HCT116 (cell line): ENCODE data around the gene PARP14. TPM values are rescaled to one million over a fixed set of nuclear protein-coding genes. Genes with fewer than 3 reads are reported as not detected.

Experiments
- ATAC-seq: fragments of 200-7000 bp; cut with Tn5 transposase; 2 replicates; pipeline ENCODE4 v1.9.1; 2020; ENCODE audit warnings: mild to moderate bottlenecking, moderate library complexity
- BruUV-seq: library from RNA; stranded (reverse); fragments of 400-500 nt; replicated peaks from 2 replicates; lab custom pipeline; 2021; lab: Mats Ljungman, UMichigan
- CTCF ChIA-PET: fragments of 300-600 bp; sonication (Branson Sonifier 250); formaldehyde crosslinking; loops from one replicate; lab custom pipeline; 2021; ENCODE audit warnings: antibody characterized with exemption; lab: Charles Lee
- POLR2A ChIA-PET: fragments of 300-600, 350-600 bp; sonication (Branson Sonifier 250); formaldehyde crosslinking; loops from one replicate; lab custom pipeline; 2021; ENCODE audit warnings: antibody characterized with exemption; lab: Charles Lee
- RAD21 ChIA-PET, 2 experiments: fragments of 300-600 bp; sonication (Branson Sonifier 250); formaldehyde crosslinking; loops; one replicate each; lab custom pipeline; 2023; ENCODE audit warnings: low total read pairs in 2 of 2; ENCODE audit not compliant: uncharacterized antibody in 2 of 2, unreplicated experiment in 2 of 2, low non-redundant PET in 1 of 2; lab: Charles Lee
- DNase-seq: peaks from one replicate; pipeline ENCODE4 v3.0.0-alpha.2; 2010; ENCODE audit warnings: low read depth, low spot score
- H2AFZ ChIP-seq: fragments of 200-600 bp; shearing (Covaris generic), sonication (generic); 2 replicates; pipeline ENCODE4 v1.6.1; 2017; ENCODE audit warnings: low read depth, mixed run types, mixed read lengths, antibody characterized with exemption, low read length; ENCODE audit not compliant: poor library complexity, severe bottlenecking
- H3K27ac ChIP-seq: 2 replicates; pipeline ENCODE4 v1.5.1; 2012; ENCODE audit warnings: low read depth, low read length
- H3K27me3 ChIP-seq: fragments of 200-600 bp; sonication (generic); 2 replicates; pipeline ENCODE4 v1.6.1; 2016; ENCODE audit warnings: mixed run types, low read length, mixed read lengths; ENCODE audit not compliant: insufficient read depth
- H3K36me3 ChIP-seq, 2 experiments: fragments of 200-500 bp in 1 of 2; fragments of 200-600 bp in 1 of 2; sonication (Bioruptor generic) in 1 of 2; sonication (generic) in 1 of 2; 2 replicates each; pipeline versions ENCODE4 v1.5.1 to v1.6.1; 2014 to 2016; ENCODE audit warnings: low read length in 2 of 2, inconsistent platforms in 1 of 2, mixed read lengths in 1 of 2, mixed run types in 1 of 2; ENCODE audit not compliant: insufficient read depth in 2 of 2, control insufficient read depth in 1 of 2
- H3K4me1 ChIP-seq, 2 experiments: fragments of 200-600 bp in 1 of 2; sonication (generic) in 1 of 2; 2 replicates each; pipeline versions ENCODE4 v1.5.1 to v1.6.1; 2012 to 2017; ENCODE audit warnings: low read length in 2 of 2, inconsistent platforms in 1 of 2, mild to moderate bottlenecking in 1 of 2, mixed read lengths in 1 of 2, mixed run types in 1 of 2, moderate library complexity in 1 of 2; ENCODE audit not compliant: insufficient read depth in 2 of 2, control insufficient read depth in 1 of 2
- H3K4me2 ChIP-seq: fragments of 200-600 bp; sonication (generic); 2 replicates; pipeline ENCODE4 v1.6.1; 2017; ENCODE audit warnings: mixed run types, low read length, mixed read lengths
- H3K4me3 ChIP-seq, 2 experiments: fragments of 200-600 bp in 1 of 2; sonication (generic) in 1 of 2; replicated peaks in 1 of 2; 2 replicates each; pipeline ENCODE4 v1.5.1; 2011 to 2016; ENCODE audit warnings: low read length in 2 of 2, control low read depth in 1 of 2, low read depth in 1 of 2, mild to moderate bottlenecking in 1 of 2, mixed read lengths in 1 of 2, mixed run types in 1 of 2
- H3K79me2 ChIP-seq: fragments of 200-600 bp; sonication (generic); 2 replicates; pipeline ENCODE4 v1.6.1; 2017; ENCODE audit warnings: mild to moderate bottlenecking, mixed run types, low read length, moderate library complexity, mixed read lengths; ENCODE audit not compliant: insufficient read depth
- H3K9ac ChIP-seq: fragments of 200-600 bp; sonication (generic); 2 replicates; pipeline ENCODE4 v1.6.1; 2016; ENCODE audit warnings: low read length, mixed read lengths
- H3K9me2 ChIP-seq: fragments of 200-600 bp; sonication (generic), shearing (Covaris generic); 2 replicates; pipeline ENCODE4 v1.6.1; 2017; ENCODE audit warnings: mixed run types, mild to moderate bottlenecking, moderate library complexity; ENCODE audit not compliant: insufficient read depth
- H3K9me3 ChIP-seq, 2 experiments: fragments of 200-500 bp in 1 of 2; fragments of 200-600 bp in 1 of 2; sonication (Bioruptor generic) in 1 of 2; sonication (generic) in 1 of 2; 2 replicates each; pipeline ENCODE4 v1.6.1; 2014 to 2017; ENCODE audit warnings: low read length in 2 of 2, mixed read lengths in 2 of 2, inconsistent platforms in 1 of 2, low read depth in 1 of 2, mild to moderate bottlenecking in 1 of 2, mixed run types in 1 of 2, moderate library complexity in 1 of 2; ENCODE audit not compliant: control insufficient read depth in 1 of 2, insufficient read depth in 1 of 2
- H4K20me1 ChIP-seq: fragments of 200-600 bp; sonication (generic), shearing (Covaris generic); 2 replicates; pipeline ENCODE4 v1.6.1; 2017; ENCODE audit warnings: mixed run types, mild to moderate bottlenecking, moderate library complexity; ENCODE audit not compliant: insufficient read depth
- CEBPB ChIP-seq: IDR thresholded peaks from 2 replicates; pipeline ENCODE4 v1.6.1; 2012; ENCODE audit warnings: low read depth
- CTCF ChIP-seq, 3 experiments: fragments of 200-600 bp in 1 of 3; sonication (generic) in 1 of 3; IDR thresholded peaks in 2 of 3; conservative IDR thresholded peaks in 1 of 3; 2 replicates each; pipeline ENCODE4 v1.5.1; 2012 to 2017; ENCODE audit warnings: low read depth in 2 of 3, low read length in 2 of 3, antibody characterized with exemption in 1 of 3, borderline replicate concordance in 1 of 3, control low read depth in 1 of 3, mild to moderate bottlenecking in 1 of 3, mixed read lengths in 1 of 3, mixed run types in 1 of 3, moderate library complexity in 1 of 3; ENCODE audit not compliant: insufficient read depth in 1 of 3
- EGR1 ChIP-seq: IDR thresholded peaks from 2 replicates; pipeline ENCODE4 v1.6.1; 2012; ENCODE audit warnings: low read depth
- ELF1 ChIP-seq: IDR thresholded peaks from 2 replicates; pipeline ENCODE4 v1.6.1; 2012; ENCODE audit warnings: low read depth, borderline replicate concordance
- EZH2 ChIP-seq: fragments of 200-600 bp; sonication (generic); IDR thresholded peaks from 2 replicates; pipeline ENCODE4 v1.6.1; 2017; ENCODE audit warnings: antibody characterized with exemption, mixed run types
- FOSL1 ChIP-seq: IDR thresholded peaks from 2 replicates; pipeline ENCODE4 v1.6.1; 2012; ENCODE audit warnings: low read depth
- JUND ChIP-seq: IDR thresholded peaks from 2 replicates; pipeline ENCODE4 v1.6.1; 2012
- MAX ChIP-seq: IDR thresholded peaks from 2 replicates; pipeline ENCODE4 v1.6.1; 2012
- POLR2A ChIP-seq: IDR thresholded peaks from 2 replicates; pipeline ENCODE4 v1.7.0; 2011; ENCODE audit warnings: borderline replicate concordance; ENCODE audit not compliant: insufficient read depth, insufficient read length; ENCODE audit errors: extremely low read depth
- POLR2AphosphoS5 ChIP-seq: IDR thresholded peaks from 2 replicates; pipeline ENCODE4 v1.6.1; 2011; ENCODE audit warnings: mild to moderate bottlenecking, low read depth, low read length, moderate library complexity
- RAD21 ChIP-seq: IDR thresholded peaks from 2 replicates; pipeline ENCODE4 v1.6.1; 2012; ENCODE audit warnings: low read depth, mild to moderate bottlenecking
- SIN3A ChIP-seq: IDR thresholded peaks from 2 replicates; pipeline ENCODE4 v1.6.1; 2012; ENCODE audit warnings: low read depth
- SP1 ChIP-seq: IDR thresholded peaks from 2 replicates; pipeline ENCODE4 v1.6.1; 2012; ENCODE audit warnings: low read depth
- SRF ChIP-seq: IDR thresholded peaks from 2 replicates; pipeline ENCODE4 v1.6.1; 2012; ENCODE audit warnings: low read depth
- TCF7L2 ChIP-seq: IDR thresholded peaks from 2 replicates; pipeline ENCODE4 v1.7.0; 2011; ENCODE audit warnings: borderline replicate concordance, inconsistent platforms; ENCODE audit not compliant: insufficient read depth, insufficient read length; ENCODE audit errors: extremely low read depth
- YY1 ChIP-seq: IDR thresholded peaks from 2 replicates; pipeline ENCODE4 v1.6.1; 2011; ENCODE audit warnings: low read length, low read depth, moderate library complexity, mild to moderate bottlenecking; ENCODE audit not compliant: insufficient replicate concordance; ENCODE audit errors: extremely low read depth
- ZFX ChIP-seq: fragments of 450-650 bp; IDR thresholded peaks from 2 replicates; pipeline ENCODE4 v1.6.1; 2017
- ZNF274 ChIP-seq: fragments of 200-500 bp; sonication (Bioruptor generic); IDR thresholded peaks from 2 replicates; pipeline ENCODE4 v1.6.1; 2014; ENCODE audit warnings: mild to moderate bottlenecking, low read depth, low read length, inconsistent platforms
- intact Hi-C: fragments of 100-400 bp; cut with micrococcal nuclease; formaldehyde crosslinking; loops from 2 replicates; pipeline ENCODE4 v1.10.0; 2022
- total RNA-seq: library from RNA; stranded (reverse); gene quantifications from one replicate; pipeline ENCODE4 v1.2.1, GENCODE V29; 2021; ENCODE audit not compliant: unreplicated experiment
- TF ChIP-seq, protein P1 (sequence below): IDR thresholded peaks from 2 replicates; pipeline ENCODE4 v1.6.1; 2011; ENCODE audit warnings: mild to moderate bottlenecking, low read length, moderate library complexity; ENCODE audit not compliant: insufficient replicate concordance; ENCODE audit errors: extremely low read depth
- TF ChIP-seq, protein P2 (sequence below): IDR thresholded peaks from 2 replicates; pipeline ENCODE4 v1.6.1; 2012; ENCODE audit warnings: low read depth

Gene PARP14
- total RNA-seq, 1 experiment from 2014 or later: 12.2 TPM

- H3K27me3 ChIP-seq: no peaks in the 10 kb centered on the region
- H3K79me2 ChIP-seq: no peaks in the 10 kb centered on the region
- no peak overlapping the region for H3K4me3 ChIP-seq
- H4K20me1 ChIP-seq: no peaks in the 10 kb centered on the region
- no peak overlapping the region for H2AFZ ChIP-seq
- no peak overlapping the region for H3K9ac ChIP-seq
- intact Hi-C loops: no loop called here
- no peaks in the 10 kb centered on the region for H3K9me2 ChIP-seq
- no peaks in the 10 kb centered on the region for H3K4me1 ChIP-seq
- no TSS peak for BruUV-seq
- ChIA-PET POLR2A (no interaction called here), RAD21 (no interaction called here), CTCF (no interaction called here)
- TF ChIP-seq ZFX (no peak), ELF1 (no peak), MAX (no peak), ZNF274 (no peak), CEBPB (no peak), EZH2 (no peak), SIN3A (no peak), FOSL1 (no peak), SP1 (no peak), JUND (no peak), CTCF (IDR thresholded peaks at IDR 0.05 in 2 of 3, conservative IDR thresholded peaks at IDR 0.05 in 1 of 3; ENCODE audit: borderline replicate concordance in 1 of 3, insufficient read depth in 1 of 3, low read depth in 2 of 3, low read length in 2 of 3) (no peak), EGR1 (no peak), POLR2AphosphoS5 (no peak), RAD21 (no peak), TCF7L2 (no peak), YY1 (no peak), POLR2A (no peak), SRF (no peak)
- TF ChIP-seq, protein P1, sequence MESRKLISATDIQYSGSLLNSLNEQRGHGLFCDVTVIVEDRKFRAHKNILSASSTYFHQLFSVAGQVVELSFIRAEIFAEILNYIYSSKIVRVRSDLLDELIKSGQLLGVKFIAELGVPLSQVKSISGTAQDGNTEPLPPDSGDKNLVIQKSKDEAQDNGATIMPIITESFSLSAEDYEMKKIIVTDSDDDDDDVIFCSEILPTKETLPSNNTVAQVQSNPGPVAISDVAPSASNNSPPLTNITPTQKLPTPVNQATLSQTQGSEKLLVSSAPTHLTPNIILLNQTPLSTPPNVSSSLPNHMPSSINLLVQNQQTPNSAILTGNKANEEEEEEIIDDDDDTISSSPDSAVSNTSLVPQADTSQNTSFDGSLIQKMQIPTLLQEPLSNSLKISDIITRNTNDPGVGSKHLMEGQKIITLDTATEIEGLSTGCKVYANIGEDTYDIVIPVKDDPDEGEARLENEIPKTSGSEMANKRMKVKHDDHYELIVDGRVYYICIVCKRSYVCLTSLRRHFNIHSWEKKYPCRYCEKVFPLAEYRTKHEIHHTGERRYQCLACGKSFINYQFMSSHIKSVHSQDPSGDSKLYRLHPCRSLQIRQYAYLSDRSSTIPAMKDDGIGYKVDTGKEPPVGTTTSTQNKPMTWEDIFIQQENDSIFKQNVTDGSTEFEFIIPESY: no peak
- TF ChIP-seq, protein P2, sequence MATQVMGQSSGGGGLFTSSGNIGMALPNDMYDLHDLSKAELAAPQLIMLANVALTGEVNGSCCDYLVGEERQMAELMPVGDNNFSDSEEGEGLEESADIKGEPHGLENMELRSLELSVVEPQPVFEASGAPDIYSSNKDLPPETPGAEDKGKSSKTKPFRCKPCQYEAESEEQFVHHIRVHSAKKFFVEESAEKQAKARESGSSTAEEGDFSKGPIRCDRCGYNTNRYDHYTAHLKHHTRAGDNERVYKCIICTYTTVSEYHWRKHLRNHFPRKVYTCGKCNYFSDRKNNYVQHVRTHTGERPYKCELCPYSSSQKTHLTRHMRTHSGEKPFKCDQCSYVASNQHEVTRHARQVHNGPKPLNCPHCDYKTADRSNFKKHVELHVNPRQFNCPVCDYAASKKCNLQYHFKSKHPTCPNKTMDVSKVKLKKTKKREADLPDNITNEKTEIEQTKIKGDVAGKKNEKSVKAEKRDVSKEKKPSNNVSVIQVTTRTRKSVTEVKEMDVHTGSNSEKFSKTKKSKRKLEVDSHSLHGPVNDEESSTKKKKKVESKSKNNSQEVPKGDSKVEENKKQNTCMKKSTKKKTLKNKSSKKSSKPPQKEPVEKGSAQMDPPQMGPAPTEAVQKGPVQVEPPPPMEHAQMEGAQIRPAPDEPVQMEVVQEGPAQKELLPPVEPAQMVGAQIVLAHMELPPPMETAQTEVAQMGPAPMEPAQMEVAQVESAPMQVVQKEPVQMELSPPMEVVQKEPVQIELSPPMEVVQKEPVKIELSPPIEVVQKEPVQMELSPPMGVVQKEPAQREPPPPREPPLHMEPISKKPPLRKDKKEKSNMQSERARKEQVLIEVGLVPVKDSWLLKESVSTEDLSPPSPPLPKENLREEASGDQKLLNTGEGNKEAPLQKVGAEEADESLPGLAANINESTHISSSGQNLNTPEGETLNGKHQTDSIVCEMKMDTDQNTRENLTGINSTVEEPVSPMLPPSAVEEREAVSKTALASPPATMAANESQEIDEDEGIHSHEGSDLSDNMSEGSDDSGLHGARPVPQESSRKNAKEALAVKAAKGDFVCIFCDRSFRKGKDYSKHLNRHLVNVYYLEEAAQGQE: no peak
- peaks cover 2 to 11% of the 10 kb centered on the region in 2 experiments; a peak in 2 of 4 replicates for H3K36me3 ChIP-seq
- no peak overlapping the region for H3K27ac ChIP-seq
- DNase-seq (no peak), ATAC-seq (no peak)
- H3K9me3 ChIP-seq: no peaks in the 10 kb centered on the region
- H3K4me2 ChIP-seq: no peak overlapping the region
These were observed 10.6 kb downstream of the PARP14 start for GRCh38 chr3:122691195-122691594.
